ENCODE measurements around the gene CADM1.
"Not testable (repeated sequence)": the region's sequence is repeated elsewhere in the genome, so short reads cannot be mapped to it uniquely, and the experiment has no call there.

CADM1 gene

DNA sequence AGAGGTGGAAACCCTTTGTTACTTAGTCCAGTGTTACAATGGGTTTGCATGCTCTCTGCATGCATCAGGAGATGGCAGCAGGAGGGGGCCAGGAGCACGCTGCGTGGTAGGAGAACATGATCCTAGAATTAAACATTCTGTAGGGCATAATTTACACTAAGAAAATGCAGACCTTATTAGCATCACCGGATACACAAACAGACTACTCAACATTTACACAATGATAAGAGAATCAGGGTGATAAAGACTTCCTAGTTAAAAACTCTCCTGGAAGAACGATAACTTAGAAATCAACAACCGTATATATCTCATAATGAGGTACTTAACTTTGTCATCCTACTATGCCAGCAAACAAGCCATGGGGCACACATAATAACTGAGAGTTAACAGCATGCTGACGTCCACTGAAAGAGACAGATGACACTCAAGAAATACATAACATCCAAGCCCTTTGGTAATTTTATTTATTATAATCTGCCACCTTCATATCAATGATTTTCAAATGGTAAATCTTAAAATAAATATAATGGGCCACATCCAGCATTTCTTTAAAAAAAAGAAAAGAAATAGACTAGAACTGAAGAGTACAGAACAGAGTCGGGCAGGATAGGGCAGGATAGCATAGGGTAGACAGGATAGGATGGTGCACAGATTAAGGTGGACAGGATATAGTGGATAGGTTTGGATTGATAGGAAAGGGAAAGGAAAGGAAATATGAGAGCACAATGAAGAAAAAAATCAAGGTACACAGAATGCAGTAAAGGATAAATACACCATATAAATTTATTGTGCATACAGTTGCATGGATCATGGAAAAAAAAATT lies 27.5 kb downstream of the CADM1 start:
- DNase-seq, result no peak

DNA sequence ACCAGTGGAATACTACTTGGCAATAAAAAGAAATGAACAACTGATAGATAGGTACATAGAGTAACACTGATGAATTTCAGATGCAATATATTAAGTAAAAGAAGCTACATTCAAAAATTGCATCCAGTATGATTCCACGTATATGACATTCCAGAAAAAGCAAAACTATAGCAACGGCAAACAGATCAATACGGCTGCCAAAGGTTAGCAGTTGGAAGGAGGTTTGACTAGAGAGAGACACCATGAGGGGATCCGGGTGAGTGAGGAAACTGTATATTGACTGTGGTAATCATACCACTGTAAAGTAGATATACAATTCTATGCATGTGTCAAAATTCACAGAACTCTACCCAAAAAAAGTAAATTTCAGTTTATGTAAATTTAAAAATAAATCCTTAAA lies 28.7 kb downstream of the CADM1 start:
- no peak for DNase-seq

- DNase-seq, result not testable (repeated sequence)
Observed at GRCh38 chr11:115474306-115474705, 29.9 kb downstream of the CADM1 start.

DNA sequence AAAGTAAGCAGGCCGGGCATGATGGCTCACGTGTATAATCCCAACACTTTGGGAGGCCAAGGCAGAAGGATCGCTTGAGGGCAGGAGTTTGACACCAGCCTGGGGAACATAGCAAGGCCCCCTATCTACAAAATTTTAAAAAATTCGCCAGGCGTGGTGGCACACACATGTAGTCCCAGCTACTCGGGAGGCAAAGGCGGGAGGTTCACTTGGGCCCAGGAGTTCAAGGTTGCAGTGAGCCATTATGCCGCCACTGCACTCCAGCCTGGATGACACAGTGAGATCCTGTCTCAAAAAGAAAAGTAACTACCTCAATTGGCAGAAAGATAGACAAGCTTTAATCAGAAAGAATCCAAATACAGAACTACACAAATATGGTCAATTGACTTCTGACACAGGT lies 31.0 kb downstream of the CADM1 start:
- DNase-seq, result no peak

DNA sequence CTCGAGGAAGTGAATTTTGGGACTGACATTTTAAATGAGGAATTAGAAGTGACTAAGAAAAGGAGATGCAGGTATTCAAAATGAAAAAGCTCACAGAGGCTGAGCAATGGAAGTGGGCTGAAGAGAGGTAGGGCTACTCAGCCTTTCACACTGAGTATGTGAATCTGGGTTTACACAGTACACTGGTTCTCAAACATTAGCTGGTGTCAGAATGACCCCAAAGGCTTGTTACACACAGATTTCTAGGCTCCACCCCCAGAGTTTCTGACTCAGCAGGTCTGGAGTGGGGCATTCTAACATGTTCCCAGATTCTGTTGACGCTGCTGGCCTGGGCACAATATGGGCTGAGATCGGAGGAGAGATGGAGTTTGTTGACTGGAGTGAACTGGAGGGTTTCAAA lies 32.8 kb downstream of the CADM1 start:
- DNase-seq, result no peak

DNA sequence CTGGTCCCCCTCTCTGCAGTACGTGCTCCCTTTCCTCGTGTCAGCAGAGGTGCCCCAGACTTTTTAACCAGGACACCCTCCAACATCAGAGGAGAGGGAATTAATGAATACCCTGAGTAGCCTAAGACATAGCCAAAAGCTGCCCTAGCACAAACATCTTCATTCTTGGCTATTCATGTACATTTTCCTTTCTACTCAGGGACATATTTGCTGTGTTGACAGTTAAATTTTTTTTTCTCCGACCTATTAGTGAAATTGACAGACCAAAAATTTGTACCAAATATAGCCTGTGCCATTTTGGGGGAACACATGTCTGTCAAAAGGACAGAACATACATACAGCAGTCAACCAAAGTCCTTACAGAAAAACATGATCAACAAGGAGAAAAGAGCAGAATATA lies 33.3 kb downstream of the CADM1 start:
- no peak for DNase-seq

DNA sequence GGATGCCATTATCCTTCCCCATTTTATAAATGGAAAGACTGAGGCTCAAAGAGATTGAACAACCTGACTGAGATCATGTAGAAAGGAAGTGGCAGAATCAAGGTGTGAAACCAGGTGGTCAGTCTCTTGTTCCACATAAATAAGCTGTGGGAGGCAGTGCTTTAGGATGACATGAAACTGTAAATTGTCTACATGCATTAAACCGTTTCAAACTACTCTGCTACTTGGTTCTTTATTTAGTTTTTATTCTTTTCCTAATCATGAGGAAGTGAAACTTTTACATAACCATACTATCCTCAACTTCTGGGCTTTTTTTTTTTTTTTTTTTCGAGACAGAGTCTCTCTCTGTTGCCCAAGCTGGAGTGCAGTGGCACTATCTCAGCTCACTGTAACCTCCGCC lies 34.9 kb downstream of the CADM1 start:
- DNase-seq, result no peak

DNA sequence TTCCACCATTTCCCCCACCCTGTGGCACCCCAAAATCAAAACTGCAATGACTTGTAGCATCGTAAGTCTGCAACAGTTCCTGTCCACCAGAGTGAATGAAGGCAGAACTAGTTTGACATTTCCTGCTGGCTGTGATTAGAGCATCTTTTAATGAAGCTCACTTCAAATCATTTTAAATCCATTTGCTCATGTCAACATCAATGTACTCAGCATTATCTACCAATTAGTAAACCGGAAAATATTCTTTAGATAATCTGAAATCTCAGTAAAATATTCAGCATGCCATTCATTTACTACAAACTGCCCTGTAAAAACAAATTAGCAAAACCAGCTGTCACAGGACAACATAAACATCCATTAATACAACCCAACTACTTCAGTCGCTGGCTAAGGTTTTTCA lies 38.1 kb downstream of the CADM1 start:
- no peak for DNase-seq

- no peak for DNase-seq
Observed at GRCh38 chr11:115464269-115464668, 39.9 kb downstream of the CADM1 start.

- DNase-seq, result no peak
Observed at GRCh38 chr11:115463606-115464005, 40.6 kb downstream of the CADM1 start.

- no peak for DNase-seq
Observed at GRCh38 chr11:115462757-115463156, 41.5 kb downstream of the CADM1 start.

GRCh38 chr11:115462004-115462541 lies 42.1 kb downstream of the CADM1 start:
- no peak for DNase-seq

DNA sequence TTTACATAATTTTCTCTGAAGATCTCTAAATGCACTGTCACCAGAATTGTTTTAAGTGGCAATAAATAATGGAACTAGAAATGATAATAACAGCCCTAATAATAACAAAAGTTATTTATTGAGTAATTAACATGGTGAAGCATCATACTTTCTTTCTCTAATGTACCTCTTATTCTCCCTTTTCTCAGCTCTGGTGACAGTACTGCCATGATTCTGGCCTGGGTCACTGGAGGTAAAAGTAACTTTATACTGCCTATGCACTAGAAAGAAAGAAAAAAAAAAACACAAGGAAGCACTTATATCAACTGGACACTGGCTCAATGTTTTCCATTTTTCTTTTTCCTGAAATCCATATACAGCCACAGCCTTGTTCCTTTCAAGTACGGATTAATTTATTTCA lies 43.7 kb downstream of the CADM1 start:
- DNase-seq, result no peak

GRCh38 chr11:115459563-115459962 lies 44.7 kb downstream of the CADM1 start:
- DNase-seq, result no peak

DNA sequence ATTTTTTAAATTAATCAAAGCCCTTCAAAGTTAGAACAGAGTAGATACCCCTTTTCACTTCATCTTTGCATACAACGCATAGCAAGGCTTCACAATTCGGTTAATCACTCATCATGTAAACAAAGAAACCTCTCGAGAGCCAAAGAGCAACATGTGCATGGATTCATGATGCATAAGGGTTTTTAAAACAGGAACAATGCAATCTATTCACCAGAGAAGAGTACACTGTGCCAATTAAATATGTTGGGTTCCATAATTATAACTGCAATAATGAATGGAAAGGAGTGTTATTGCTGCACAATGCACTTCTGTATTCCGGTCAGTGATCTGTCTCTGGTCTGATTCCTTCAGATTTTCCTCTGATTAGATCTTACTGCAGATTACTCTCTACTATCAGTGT lies 45.3 kb downstream of the CADM1 start:
- DNase-seq, result no peak

DNA sequence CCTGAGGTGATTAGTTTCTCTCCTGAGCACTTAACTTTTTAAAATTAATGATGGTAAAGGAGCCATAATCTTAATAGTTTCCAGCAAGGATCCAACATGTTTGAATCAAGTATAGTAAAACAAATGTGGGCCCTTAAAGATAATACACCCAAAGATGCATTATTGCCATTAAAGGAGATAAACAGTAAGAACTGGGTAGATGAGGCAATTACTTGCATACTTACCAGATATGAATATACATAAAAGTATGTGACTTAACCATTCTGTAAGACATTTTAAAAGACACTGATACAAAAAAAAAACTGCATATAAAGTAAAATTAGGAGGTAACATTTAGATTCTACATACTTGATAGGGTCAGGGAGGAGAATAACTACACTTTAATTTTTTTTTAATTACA lies 48.2 kb downstream of the CADM1 start:
- DNase-seq, result no peak

DNA sequence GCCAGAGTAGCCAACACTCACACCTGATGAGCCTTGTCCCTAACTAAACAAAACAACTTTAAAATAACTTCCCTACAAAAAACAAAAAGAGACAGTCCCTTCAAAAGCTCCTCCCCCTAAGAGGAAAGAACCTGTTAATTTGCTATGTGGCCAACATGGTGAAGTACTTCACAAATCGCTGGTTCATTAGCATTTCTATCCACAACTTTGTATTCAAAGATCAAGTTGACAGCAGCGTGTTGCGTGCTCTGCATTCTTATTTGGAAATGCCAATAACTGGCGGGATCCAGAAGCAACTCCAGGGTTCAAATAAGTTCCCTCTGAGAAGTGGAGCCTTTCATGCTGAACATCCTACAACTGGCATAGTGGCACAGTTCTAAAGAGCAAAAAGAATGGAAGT lies 48.6 kb downstream of the CADM1 start:
- DNase-seq, result no peak

DNA sequence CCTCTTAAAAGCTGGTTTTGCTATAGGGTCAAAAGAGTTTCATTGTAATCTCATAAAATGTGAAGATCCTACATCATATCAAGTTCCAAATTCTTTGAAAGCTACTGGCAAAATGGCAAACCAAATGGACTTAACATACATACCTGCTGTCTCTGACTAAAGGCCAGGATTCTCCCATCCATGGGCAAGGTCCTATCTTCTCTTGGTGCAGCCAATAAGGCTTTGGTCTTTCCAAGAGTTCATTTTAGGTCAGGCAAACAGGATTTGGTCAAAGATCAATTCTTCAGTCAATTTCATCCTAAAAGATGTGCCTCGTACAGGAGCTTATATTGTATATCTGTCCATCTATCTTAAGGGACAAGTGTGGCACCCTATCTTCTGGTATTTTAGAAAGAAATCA lies 49.7 kb downstream of the CADM1 start:
- no peak for DNase-seq

DNA sequence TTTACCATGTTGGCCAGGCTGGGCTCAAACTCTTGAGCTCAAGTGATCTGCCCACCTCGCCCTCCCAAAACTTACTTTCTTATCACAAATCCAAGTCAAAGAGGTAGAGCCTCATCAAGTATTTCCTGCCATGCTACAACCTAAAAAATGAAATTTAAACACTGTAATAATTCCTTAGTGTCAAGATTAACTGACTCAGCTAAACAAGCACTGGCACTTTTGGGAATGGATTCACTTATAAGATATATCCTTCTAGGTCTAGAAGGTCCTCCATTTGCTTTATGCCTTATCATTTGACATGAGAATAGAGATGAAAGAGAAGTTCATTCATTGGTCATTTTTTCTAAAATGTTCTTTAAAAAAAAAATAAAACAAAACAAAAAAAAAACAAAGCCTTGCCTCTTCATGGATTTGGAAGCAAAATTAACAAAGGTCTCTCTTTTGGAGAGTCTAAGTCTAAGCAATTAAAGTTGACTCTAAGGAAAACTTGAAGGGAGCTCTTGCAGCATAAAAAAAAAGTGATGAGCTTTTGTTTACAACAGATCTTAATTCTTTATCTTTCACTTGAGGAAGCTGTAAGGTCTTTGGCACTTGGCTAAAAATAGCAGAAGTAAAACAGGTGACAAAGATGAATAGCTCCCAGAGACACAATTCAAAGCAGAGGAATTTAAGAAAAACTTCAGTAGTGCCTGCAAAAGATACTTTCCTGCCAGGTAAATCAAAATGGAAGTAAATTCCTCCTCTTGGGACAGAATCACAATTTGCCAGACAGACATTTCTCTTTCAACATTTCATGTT lies 50.3 kb downstream of the CADM1 start:
- no peak for DNase-seq

DNA sequence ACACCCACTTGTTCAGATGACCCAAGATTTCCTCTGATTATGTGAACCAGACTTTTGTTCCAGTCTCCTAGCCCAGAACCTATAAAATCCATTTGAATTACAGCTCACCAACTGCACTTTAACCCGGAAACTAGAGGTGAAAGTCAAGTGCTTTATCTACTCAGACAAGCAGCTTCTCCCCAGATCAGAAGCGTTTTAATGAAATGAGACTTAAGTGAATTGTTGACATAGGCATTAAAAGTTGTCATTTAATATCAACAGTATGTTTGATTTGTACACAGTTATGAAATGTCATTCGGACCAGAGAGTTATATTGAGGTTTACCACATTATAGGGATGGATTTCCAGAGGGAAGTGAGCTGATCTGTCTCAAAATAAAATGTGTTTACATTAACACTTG lies 52.0 kb downstream of the CADM1 start:
- DNase-seq, result no peak

DNA sequence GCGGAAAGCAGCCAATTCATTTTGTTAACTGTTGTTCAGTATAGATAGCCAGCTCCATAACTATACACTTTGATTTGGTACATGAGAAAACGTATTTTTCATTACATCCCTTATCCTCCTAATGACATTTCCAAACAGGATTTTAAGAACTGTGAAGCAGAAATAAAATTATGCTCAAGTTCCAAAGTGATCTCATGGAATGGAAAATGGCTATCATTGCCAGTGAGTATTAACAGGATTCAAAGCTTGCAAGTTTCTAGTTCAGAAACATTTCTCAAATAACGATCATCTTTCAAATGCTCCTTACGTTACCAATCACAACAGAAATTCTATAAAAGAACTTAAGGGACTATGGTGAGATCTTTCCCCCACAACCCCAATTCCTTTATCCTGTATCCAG lies 53.7 kb downstream of the CADM1 start:
- DNase-seq, result no peak

DNA sequence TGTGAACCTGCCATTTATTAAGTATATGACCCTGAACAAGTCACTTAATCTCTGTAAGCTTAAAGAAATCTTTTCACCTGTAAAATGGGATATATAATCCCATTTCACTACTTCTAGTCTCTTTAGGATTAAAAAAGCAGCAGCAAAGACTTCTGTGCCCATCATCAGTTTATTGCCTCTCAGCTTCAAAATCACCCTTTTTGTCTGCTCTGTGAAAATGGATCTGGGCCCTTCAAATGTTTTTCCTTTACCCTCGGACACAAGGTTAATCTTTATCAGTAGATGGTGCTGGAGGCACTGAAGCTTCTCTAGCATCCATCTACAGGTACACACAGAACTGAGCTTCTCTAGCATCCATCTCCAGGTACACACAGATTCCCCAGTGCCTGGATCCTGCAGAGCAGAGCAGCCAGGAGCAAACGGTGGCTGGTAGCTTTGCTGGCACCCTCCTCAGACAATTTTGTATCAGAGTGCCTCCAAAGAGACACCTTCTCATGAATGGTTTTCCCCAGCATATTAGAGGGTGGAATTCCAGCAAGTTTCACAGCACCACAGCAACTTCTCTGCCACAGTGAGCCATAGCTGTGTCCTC lies 56.8 kb downstream of the CADM1 start:
- DNase-seq, result no peak

DNA sequence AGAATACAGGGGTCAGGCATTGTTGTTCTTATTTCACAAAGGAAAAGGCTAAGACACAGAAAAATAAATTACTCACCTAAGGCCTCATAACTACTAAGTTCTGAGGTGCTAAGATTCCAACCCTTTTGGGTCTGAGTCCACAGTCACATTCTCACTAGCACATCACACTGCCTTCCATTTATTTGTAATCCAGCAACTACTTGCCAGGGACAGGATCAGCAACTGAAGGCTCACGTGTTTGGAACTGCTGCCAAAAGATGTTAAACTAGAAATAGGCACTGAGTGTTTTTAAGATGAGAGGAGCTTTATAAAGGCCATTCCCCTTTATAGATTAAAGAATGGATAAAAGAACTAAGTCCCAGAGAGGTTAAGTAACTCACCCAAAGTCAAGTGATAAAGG lies 58.0 kb downstream of the CADM1 start:
- DNase-seq, result no peak

DNA sequence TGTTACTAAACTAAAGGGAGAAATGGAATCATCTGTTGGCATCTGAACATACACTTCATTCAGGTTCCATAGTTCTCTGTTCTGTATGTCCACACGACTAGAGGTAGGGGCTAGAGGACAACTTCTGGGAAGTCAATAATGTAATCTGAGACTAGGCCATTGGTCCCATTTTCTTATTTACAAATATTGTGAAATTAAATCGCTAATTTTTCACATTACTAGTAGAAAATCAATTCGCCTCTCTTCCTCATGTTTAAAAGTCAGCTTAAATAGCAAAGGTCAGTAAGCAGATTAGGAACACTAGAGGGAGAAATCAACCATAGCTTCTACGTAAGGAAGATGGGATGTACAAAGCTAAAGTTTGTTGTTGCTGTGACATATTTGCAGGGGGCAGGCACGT lies 59.7 kb downstream of the CADM1 start:
- no peak for DNase-seq

Measured in activated gamma-delta T cell (primary cell).